Fibroblast of lung (primary cell): Measurements from ENCODE around the gene RPF1. TPM values are rescaled to one million over a fixed set of nuclear protein-coding genes. Genes with fewer than 3 reads are reported as not detected.
"Not testable (repeated sequence)": the region's sequence is repeated elsewhere in the genome, so short reads cannot be mapped to it uniquely, and the experiment has no call there.

Experiments used
- DNase-seq, 2 donors: peaks; one replicate each; pipeline versions ENCODE4 v3.0.0 to v3.0.0-alpha.2; 2010; ENCODE audit warnings: low read depth in 2 of 2
- H2AFZ ChIP-seq: 2 replicates; pipeline ENCODE4 v1.5.1; 2012; ENCODE audit warnings: low read length, control low read depth, inconsistent platforms
- H3K27ac ChIP-seq: 2 replicates; pipeline ENCODE4 v1.5.1; 2011; ENCODE audit warnings: low read length, control low read depth; ENCODE audit not compliant: insufficient read depth
- H3K27me3 ChIP-seq: 2 replicates; pipeline ENCODE4 v1.5.1; 2011; ENCODE audit warnings: mild to moderate bottlenecking, low read length; ENCODE audit not compliant: control insufficient read depth, insufficient read depth
- H3K36me3 ChIP-seq: 2 replicates; pipeline ENCODE4 v1.5.1; 2011; ENCODE audit warnings: low read length; ENCODE audit not compliant: control insufficient read depth, insufficient read depth
- H3K4me1 ChIP-seq: 2 replicates; pipeline ENCODE4 v1.5.1; 2011; ENCODE audit warnings: low read length; ENCODE audit not compliant: control insufficient read depth, insufficient read depth; ENCODE audit errors: extremely low read depth
- H3K4me2 ChIP-seq: 2 replicates; pipeline ENCODE4 v1.5.1; 2011; ENCODE audit warnings: low read length, control low read depth; ENCODE audit not compliant: insufficient read depth; ENCODE audit errors: extremely low read depth
- H3K4me3 ChIP-seq, 4 experiments: fragments of 200-600 bp in 1 of 4; sonication (generic) in 1 of 4; replicated peaks in 1 of 4; 2 replicates each; pipeline ENCODE4 v1.5.1; 2011 to 2016; ENCODE audit warnings: low read length in 4 of 4, low read depth in 3 of 4, mild to moderate bottlenecking in 3 of 4, control low read depth in 2 of 4, inconsistent platforms in 1 of 4, mixed read lengths in 1 of 4; ENCODE audit not compliant: insufficient read depth in 1 of 4; ENCODE audit errors: control extremely low read depth in 1 of 4
- H3K79me2 ChIP-seq: 2 replicates; pipeline ENCODE4 v1.5.1; 2012; ENCODE audit warnings: mild to moderate bottlenecking, low read length, inconsistent platforms; ENCODE audit not compliant: control insufficient read depth, insufficient read depth
- H3K9ac ChIP-seq: 2 replicates; pipeline ENCODE4 v1.5.1; 2011; ENCODE audit warnings: mild to moderate bottlenecking, low read length, control low read depth; ENCODE audit not compliant: insufficient read depth
- H3K9me3 ChIP-seq: 2 replicates; pipeline ENCODE4 v1.5.1; 2012; ENCODE audit warnings: low read depth, low read length; ENCODE audit not compliant: control insufficient read depth, insufficient read depth
- H4K20me1 ChIP-seq: 2 replicates; pipeline ENCODE4 v1.5.1; 2011; ENCODE audit warnings: low read length; ENCODE audit not compliant: control insufficient read depth, insufficient read depth; ENCODE audit errors: extremely low read depth
- EZH2 ChIP-seq: IDR thresholded peaks from 2 replicates; pipeline ENCODE4 v1.5.1; 2012; ENCODE audit warnings: low read length, control low read depth, mild to moderate bottlenecking; ENCODE audit errors: missing control alignments
- polyA plus RNA-seq, 2 donors: library from polyadenylated mRNA; depleted of rRNA in 1 of 2; stranded (reverse) in 1 of 2; unstranded in 1 of 2; fragments of >200 nt; gene quantifications; 2 replicates each; pipeline ENCODE4 v1.2.1, GENCODE V29; 2011 to 2012; ENCODE audit warnings: missing spikeins in 1 of 2
- total RNA-seq: library from RNA; depleted of rRNA; stranded (reverse); fragments of >200 nt; gene quantifications from 2 replicates; pipeline ENCODE4 v1.2.1, GENCODE V29; 2014
- TF ChIP-seq, protein P1 (sequence below), 2 donors: IDR thresholded peaks in 1 of 2; conservative IDR thresholded peaks in 1 of 2; 1 replicate in 1 of 2; 2 replicates in 1 of 2; pipeline ENCODE4 v1.5.1; 2011 to 2012; ENCODE audit warnings: low read length in 2 of 2, control low read depth in 1 of 2, inconsistent platforms in 1 of 2, low read depth in 1 of 2, mild to moderate bottlenecking in 1 of 2

RPF1 gene
- total and polyA plus RNA-seq, 2 donors (not counting 1 experiment from before 2014, with no cell fraction given) = 32.2 to 40.6 TPM

DNA sequence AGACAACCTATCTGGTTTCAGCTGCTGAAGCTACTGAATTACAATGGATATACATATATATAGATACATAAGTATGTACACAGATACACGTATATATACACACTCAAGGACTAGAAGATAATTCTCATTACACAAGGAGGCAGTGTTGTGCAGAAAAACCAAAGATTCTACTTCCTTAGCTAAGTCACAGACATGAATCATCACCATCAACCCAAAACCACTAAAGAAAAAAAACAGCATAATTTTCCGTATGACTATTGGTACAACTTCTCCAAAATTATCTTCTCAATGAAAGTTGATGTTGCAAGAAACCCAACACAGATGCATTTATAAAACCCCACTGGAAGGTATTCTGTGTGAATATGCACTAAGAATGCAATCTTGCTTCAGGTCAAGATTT, 36.8 kb upstream of the RPF1 start:
- Histone ChIP-seq H3K9ac (no peak overlapping the region), H4K20me1 (no peaks in the 10 kb centered on the region), H3K27ac (no peak overlapping the region), H3K4me2 (no peak overlapping the region), H3K79me2 (no peaks in the 10 kb centered on the region), H2AFZ (no peak overlapping the region), H3K4me1 (peaks cover 3% of the 10 kb centered on the region), H3K36me3 (no peaks in the 10 kb centered on the region), H3K4me3 (no peak overlapping the region), H3K27me3 (no peaks in the 10 kb centered on the region), H3K9me3 (no peaks in the 10 kb centered on the region)
- DNase-seq = peak; percentile 91 to 94
- TF ChIP-seq EZH2 = no peak
- TF ChIP-seq, protein P1, sequence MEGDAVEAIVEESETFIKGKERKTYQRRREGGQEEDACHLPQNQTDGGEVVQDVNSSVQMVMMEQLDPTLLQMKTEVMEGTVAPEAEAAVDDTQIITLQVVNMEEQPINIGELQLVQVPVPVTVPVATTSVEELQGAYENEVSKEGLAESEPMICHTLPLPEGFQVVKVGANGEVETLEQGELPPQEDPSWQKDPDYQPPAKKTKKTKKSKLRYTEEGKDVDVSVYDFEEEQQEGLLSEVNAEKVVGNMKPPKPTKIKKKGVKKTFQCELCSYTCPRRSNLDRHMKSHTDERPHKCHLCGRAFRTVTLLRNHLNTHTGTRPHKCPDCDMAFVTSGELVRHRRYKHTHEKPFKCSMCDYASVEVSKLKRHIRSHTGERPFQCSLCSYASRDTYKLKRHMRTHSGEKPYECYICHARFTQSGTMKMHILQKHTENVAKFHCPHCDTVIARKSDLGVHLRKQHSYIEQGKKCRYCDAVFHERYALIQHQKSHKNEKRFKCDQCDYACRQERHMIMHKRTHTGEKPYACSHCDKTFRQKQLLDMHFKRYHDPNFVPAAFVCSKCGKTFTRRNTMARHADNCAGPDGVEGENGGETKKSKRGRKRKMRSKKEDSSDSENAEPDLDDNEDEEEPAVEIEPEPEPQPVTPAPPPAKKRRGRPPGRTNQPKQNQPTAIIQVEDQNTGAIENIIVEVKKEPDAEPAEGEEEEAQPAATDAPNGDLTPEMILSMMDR (conservative IDR thresholded peaks at IDR 0.05 in 1 of 2, IDR thresholded peaks at IDR 0.05 in 1 of 2; ENCODE audit: low read depth in 1 of 2, low read length in 2 of 2) = peak; percentile 37 to 44

DNA sequence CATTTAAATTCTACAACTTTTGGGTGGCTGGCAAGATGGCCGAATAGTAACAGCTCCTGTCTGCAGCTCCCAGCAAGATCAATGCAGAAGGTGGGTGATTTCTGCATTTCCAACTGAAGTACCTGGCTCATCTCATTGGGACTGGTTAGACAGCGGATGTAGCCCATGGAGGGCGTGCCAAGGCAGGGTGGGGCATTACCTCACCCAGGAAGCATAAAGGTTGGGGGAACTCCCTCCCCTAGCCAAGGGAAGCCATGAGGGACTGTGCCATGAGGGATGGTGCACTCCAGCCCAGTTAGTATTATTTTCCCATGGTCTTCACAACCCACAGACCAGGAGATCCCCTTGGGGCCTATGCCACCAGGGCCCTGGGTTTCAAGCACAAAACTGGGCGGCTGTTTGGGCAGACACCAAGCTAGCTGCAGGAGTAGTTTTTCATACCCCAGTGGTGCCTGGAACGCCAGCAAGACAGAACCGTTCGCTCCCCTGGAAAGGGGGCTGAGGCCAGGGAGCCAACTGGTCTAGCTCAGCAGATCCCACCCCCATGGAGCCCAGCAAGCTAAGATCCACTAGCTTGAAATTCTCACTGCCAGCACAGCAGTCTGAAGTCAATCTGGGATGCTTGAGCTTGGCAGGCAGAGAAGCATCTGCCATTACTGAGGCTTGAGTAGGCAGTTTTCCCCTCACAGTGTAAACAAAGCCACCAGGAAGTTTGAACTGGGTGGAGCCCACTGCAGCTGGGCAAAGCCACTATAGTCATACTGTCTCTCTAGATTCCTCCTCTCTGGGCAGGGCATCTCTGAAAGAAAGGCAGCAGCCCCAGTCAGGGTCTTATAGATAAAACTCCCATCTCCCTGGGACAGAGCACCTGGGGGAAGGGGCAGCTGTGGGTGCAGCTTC, 36.1 kb upstream of the RPF1 start:
- not testable (repeated sequence) for H3K27ac ChIP-seq, H3K4me2 ChIP-seq, DNase-seq, H3K4me3 ChIP-seq, H3K79me2 ChIP-seq, H4K20me1 ChIP-seq, H3K4me1 ChIP-seq, H3K9me3 ChIP-seq, H3K36me3 ChIP-seq, H3K9ac ChIP-seq, H3K27me3 ChIP-seq
- peak overlapping the region; percentile 20 for H2AFZ ChIP-seq

DNA sequence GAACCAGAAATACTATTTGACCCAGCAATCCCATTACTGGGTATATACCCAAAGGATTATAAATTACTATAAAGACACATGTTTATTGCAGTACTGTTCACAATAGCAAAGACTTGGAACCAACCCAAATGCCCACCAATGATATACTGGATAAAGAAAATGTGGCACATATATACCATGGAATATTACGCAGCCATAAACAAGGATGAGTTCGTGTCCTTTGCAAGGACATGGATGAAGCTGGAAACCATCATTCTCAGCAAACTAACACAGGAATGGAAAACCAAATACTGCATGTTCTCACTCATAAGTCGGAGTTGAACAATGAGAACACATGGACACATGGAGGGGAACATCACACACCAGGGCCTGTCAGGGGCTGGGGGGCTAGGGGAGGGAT, 30.4 kb upstream of the RPF1 start:
- not testable (repeated sequence) for H3K27ac ChIP-seq, H3K9me3 ChIP-seq, H3K4me1 ChIP-seq, DNase-seq, H2AFZ ChIP-seq, H3K27me3 ChIP-seq, H3K4me3 ChIP-seq, H3K79me2 ChIP-seq, H3K36me3 ChIP-seq, H3K9ac ChIP-seq, H3K4me2 ChIP-seq, H4K20me1 ChIP-seq

DNA sequence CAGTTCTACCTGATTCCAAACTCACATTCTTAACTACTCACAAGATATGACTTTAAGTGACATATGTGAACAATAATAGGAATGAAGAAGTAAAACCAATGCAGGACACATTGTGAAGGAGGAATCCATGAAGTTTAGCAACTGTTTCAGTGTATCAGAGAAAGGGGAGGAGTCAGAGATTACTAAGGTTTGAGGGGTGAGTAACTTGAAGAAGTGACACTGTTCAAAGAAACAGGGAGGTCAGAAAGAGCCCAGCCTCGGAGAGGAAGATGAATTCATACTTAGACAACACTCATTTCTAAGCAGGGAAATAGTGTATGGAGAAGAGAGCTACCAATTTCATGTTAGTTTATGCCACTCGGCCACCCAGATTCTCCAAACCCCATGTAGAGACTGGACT, 28.2 kb upstream of the RPF1 start:
- Histone ChIP-seq H3K27me3 (no peaks in the 10 kb centered on the region), H2AFZ (peak overlapping the region; percentile 0), H3K4me3 (no peak overlapping the region), H3K4me2 (no peak overlapping the region), H3K9ac (no peak overlapping the region), H3K79me2 (no peaks in the 10 kb centered on the region), H3K4me1 (no peaks in the 10 kb centered on the region), H3K27ac (no peak overlapping the region), H3K9me3 (no peaks in the 10 kb centered on the region), H3K36me3 (no peaks in the 10 kb centered on the region), H4K20me1 (no peaks in the 10 kb centered on the region)
- DNase-seq = no peak
- TF ChIP-seq, protein P1 (conservative IDR thresholded peaks at IDR 0.05 in 1 of 2, IDR thresholded peaks at IDR 0.05 in 1 of 2; ENCODE audit: low read depth in 1 of 2, low read length in 2 of 2) = no peak
- TF ChIP-seq EZH2 = no peak
